H1 (cell line): Measurements from ENCODE around the gene PMF1. TPM values are rescaled to one million over a fixed set of nuclear protein-coding genes. Genes with fewer than 3 reads are reported as not detected.

ENCODE experiments used
- CTCF ChIA-PET: fragments of 300-600 bp; sonication (Branson Sonifier 250); formaldehyde crosslinking; loops from one replicate; lab custom pipeline; 2021; ENCODE audit not compliant: partially characterized antibody; lab: Charles Lee
- POLR2A ChIA-PET: fragments of 300-600 bp; sonication (Branson Sonifier 250); formaldehyde crosslinking; loops from one replicate; lab custom pipeline; 2021; ENCODE audit warnings: inconsistent platforms; ENCODE audit not compliant: partially characterized antibody; lab: Charles Lee
- DNase-seq, 2 experiments: peaks; one replicate each; pipeline versions ENCODE4 v3.0.0 to v3.0.0-alpha.2; 2010 to 2022; ENCODE audit warnings: low spot score in 2 of 2, low read depth in 1 of 2, mixed read lengths in 1 of 2
- FAIRE-seq: peaks from 2 replicates; lab custom pipeline; 2011; peaks lifted over from hg19 to GRCh38; lab: Jason Lieb, UNC
- H2AFZ ChIP-seq: 2 replicates; pipeline ENCODE4 v1.8.1; 2012; ENCODE audit warnings: low read length, inconsistent platforms
- H2AK5ac ChIP-seq: 2 replicates; pipeline ENCODE4 v1.6.1; 2013; ENCODE audit warnings: low read depth, low read length
- H2BK120ac ChIP-seq: replicated peaks from 2 replicates; pipeline ENCODE3; 2013; ENCODE audit warnings: low read depth, low read length, inconsistent platforms
- H2BK12ac ChIP-seq: 2 replicates; pipeline ENCODE4 v1.6.1; 2013; ENCODE audit warnings: low read depth, low read length
- H2BK15ac ChIP-seq: 2 replicates; pipeline ENCODE4 v1.6.1; 2013; ENCODE audit warnings: low read length
- H2BK20ac ChIP-seq: 2 replicates; pipeline ENCODE4 v1.6.1; 2013; ENCODE audit warnings: low read length
- H2BK5ac ChIP-seq: 2 replicates; pipeline ENCODE4 v1.6.1; 2013; ENCODE audit warnings: low read depth, low read length
- H3K14ac ChIP-seq: 2 replicates; pipeline ENCODE4 v1.6.1; 2013; ENCODE audit warnings: inconsistent platforms; ENCODE audit not compliant: insufficient read length
- H3K18ac ChIP-seq: 2 replicates; pipeline ENCODE4 v1.6.1; 2013; ENCODE audit warnings: low read length; ENCODE audit errors: extremely low read depth
- H3K23ac ChIP-seq: 2 replicates; pipeline ENCODE4 v1.6.1; 2013; ENCODE audit warnings: inconsistent platforms; ENCODE audit not compliant: insufficient read length
- H3K23me2 ChIP-seq: 2 replicates; pipeline ENCODE4 v1.6.1; 2013; ENCODE audit warnings: low read depth, low read length
- H3K27ac ChIP-seq: 2 replicates; pipeline ENCODE4 v1.6.1; 2011; ENCODE audit warnings: low read depth, low read length, inconsistent platforms
- H3K27me3 ChIP-seq, 4 experiments: replicated peaks in 1 of 4; 1 replicate in 1 of 4; 2 replicates in 3 of 4; pipeline versions ENCODE4 v1.6.1 to v1.8.1; 2011 to 2013; ENCODE audit warnings: low read length in 3 of 4, mild to moderate bottlenecking in 3 of 4, inconsistent platforms in 2 of 4, mixed read lengths in 2 of 4, moderate library complexity in 1 of 4; ENCODE audit not compliant: control insufficient read depth in 3 of 4, insufficient read depth in 3 of 4; ENCODE audit errors: extremely low read depth in 1 of 4
- H3K36me3 ChIP-seq, 4 experiments: 2 replicates each; pipeline versions ENCODE4 v1.6.1 to v1.8.1; 2011 to 2013; ENCODE audit warnings: mild to moderate bottlenecking in 4 of 4, low read length in 3 of 4, moderate library complexity in 2 of 4, control low read depth in 1 of 4, inconsistent platforms in 1 of 4; ENCODE audit not compliant: insufficient read depth in 4 of 4, control insufficient read depth in 2 of 4
- H3K4ac ChIP-seq: replicated peaks from 2 replicates; pipeline ENCODE3; 2013; ENCODE audit warnings: low read length, low read depth, mixed read lengths, inconsistent platforms; ENCODE audit not compliant: insufficient read length
- H3K4me1 ChIP-seq, 4 experiments: replicated peaks in 1 of 4; 1 replicate in 1 of 4; 2 replicates in 3 of 4; pipeline versions ENCODE4 v1.6.1 to v1.8.1; 2011 to 2013; ENCODE audit warnings: low read length in 3 of 4, inconsistent platforms in 2 of 4, mixed read lengths in 1 of 4; ENCODE audit not compliant: insufficient read depth in 4 of 4, control insufficient read depth in 3 of 4
- H3K4me2 ChIP-seq, 2 experiments: 2 replicates each; pipeline versions ENCODE4 v1.6.1 to v1.8.1; 2011 to 2013; ENCODE audit warnings: low read depth in 2 of 2, low read length in 2 of 2, control low read depth in 1 of 2, inconsistent platforms in 1 of 2, mild to moderate bottlenecking in 1 of 2; ENCODE audit not compliant: insufficient read depth in 1 of 2
- H3K4me3 ChIP-seq, 4 experiments: fragments of 200-600, 300-600 bp in 1 of 4; sonication (generic), shearing (Covaris generic), sonication (Bioruptor Twin) in 1 of 4; 2 replicates each; pipeline versions ENCODE4 v1.5.1 to v1.8.1; 2011 to 2016; ENCODE audit warnings: low read length in 4 of 4, low read depth in 3 of 4, control low read depth in 2 of 4, inconsistent platforms in 2 of 4, mild to moderate bottlenecking in 2 of 4, mixed read lengths in 1 of 4, moderate library complexity in 1 of 4; ENCODE audit not compliant: insufficient read depth in 2 of 4; ENCODE audit errors: extremely low read depth in 1 of 4
- H3K56ac ChIP-seq: replicated peaks from 2 replicates; pipeline ENCODE3; 2013; ENCODE audit warnings: low read depth, mild to moderate bottlenecking, mixed read lengths, low read length, inconsistent platforms; ENCODE audit not compliant: insufficient read length
- H3K79me1 ChIP-seq: 2 replicates; pipeline ENCODE4 v1.6.1; 2013; ENCODE audit warnings: low read depth, low read length, control low read depth
- H3K79me2 ChIP-seq, 2 experiments: 2 replicates each; pipeline versions ENCODE4 v1.6.1 to v1.8.1; 2012 to 2013; ENCODE audit warnings: low read length in 2 of 2, mild to moderate bottlenecking in 2 of 2, inconsistent platforms in 1 of 2; ENCODE audit not compliant: insufficient read depth in 2 of 2, control insufficient read depth in 1 of 2
- H3K9ac ChIP-seq, 4 experiments: replicated peaks in 1 of 4; 1 replicate in 1 of 4; 2 replicates in 3 of 4; pipeline versions ENCODE4 v1.6.1 to v1.8.1; 2011 to 2013; ENCODE audit warnings: low read depth in 3 of 4, low read length in 3 of 4, control low read depth in 2 of 4, mild to moderate bottlenecking in 2 of 4, moderate library complexity in 2 of 4, inconsistent platforms in 1 of 4; ENCODE audit errors: extremely low read depth in 1 of 4
- H3K9me3 ChIP-seq, 2 experiments: 2 replicates each; pipeline versions ENCODE4 v1.6.1 to v1.8.1; 2012 to 2013; ENCODE audit warnings: mild to moderate bottlenecking in 2 of 2, moderate library complexity in 2 of 2, control low read depth in 1 of 2, inconsistent platforms in 1 of 2, low read depth in 1 of 2, low read length in 1 of 2, mixed read lengths in 1 of 2; ENCODE audit not compliant: insufficient read depth in 2 of 2
- H4K20me1 ChIP-seq, 2 experiments: replicated peaks in 1 of 2; 2 replicates each; pipeline versions ENCODE3 to v1.8.1; 2011 to 2013; ENCODE audit warnings: inconsistent platforms in 2 of 2, low read length in 2 of 2, mild to moderate bottlenecking in 1 of 2; ENCODE audit not compliant: insufficient read depth in 2 of 2, control insufficient read depth in 1 of 2
- H4K5ac ChIP-seq: 2 replicates; pipeline ENCODE4 v1.6.1; 2013; ENCODE audit warnings: low read length, low read depth, mixed read lengths, inconsistent platforms; ENCODE audit not compliant: insufficient read length
- H4K8ac ChIP-seq: 2 replicates; pipeline ENCODE4 v1.8.0; 2013; ENCODE audit warnings: mild to moderate bottlenecking, moderate library complexity, low read length, inconsistent platforms; ENCODE audit not compliant: insufficient read depth; ENCODE audit errors: extremely low read depth
- H4K91ac ChIP-seq: replicated peaks from 2 replicates; pipeline ENCODE3; 2013; ENCODE audit warnings: low read length, mixed read lengths, inconsistent platforms; ENCODE audit not compliant: insufficient read length
- BRCA1 ChIP-seq: IDR thresholded peaks from 2 replicates; pipeline ENCODE4 v1.6.1; 2012; ENCODE audit warnings: low read depth, low read length, improper control_type of control experiment
- CHD1 ChIP-seq: IDR thresholded peaks from 2 replicates; pipeline ENCODE4 v1.6.1; 2012; ENCODE audit warnings: low read depth, low read length, improper control_type of control experiment
- EGR1 ChIP-seq: IDR thresholded peaks from 2 replicates; pipeline ENCODE4 v1.6.1; 2011; ENCODE audit warnings: low read depth, low read length, borderline replicate concordance
- KDM1A ChIP-seq: fragments of 200-600, 300-600 bp; sonication (generic); IDR thresholded peaks from 2 replicates; pipeline ENCODE4 v1.7.1; 2016; ENCODE audit warnings: mild to moderate bottlenecking, low read length, borderline replicate concordance
- WGBS, 2 experiments: shearing (Covaris generic) in 1 of 2; methylation state at CpG; one replicate each; pipeline versions ENCODE4 v1.1.6 to v1.1.7; 2013 to 2015; ENCODE audit warnings: low lambda C conversion rate in 2 of 2, mixed read lengths in 2 of 2, inconsistent platforms in 1 of 2, low coverage in 1 of 2, missing lambda C conversion rate in 1 of 2; ENCODE audit not compliant: insufficient replicate concordance in 2 of 2, insufficient coverage in 1 of 2, insufficient read length in 1 of 2; ENCODE audit errors: extremely low coverage in 1 of 2, missing lambda C conversion rate in 1 of 2; 5-methylcytosine and 5-hydroxymethylcytosine counted together
- polyA plus RNA-seq, 7 experiments: library from polyadenylated mRNA; depleted of rRNA in 3 of 7; stranded (reverse) in 5 of 7; unstranded in 2 of 7; fragments of >200 nt in 5 of 7; fragments of 200-250 nt in 2 of 7; gene quantifications; 1 replicate in 5 of 7; 2 replicates in 1 of 7; 4 replicates in 1 of 7; pipeline versions ENCODE4 v1.2.1 to v1.2.3, GENCODE V29; 2011 to 2013; ENCODE audit warnings: missing spikeins in 2 of 7, mixed read lengths in 2 of 7
- total RNA-seq: library from RNA; stranded (reverse); fragmentation: NEBNext Ultra II Directional; extraction: Animal tissue kit (Norgen Biotek cat#: 25700); gene quantifications from 2 replicates; pipeline ENCODE4 v1.2.1, GENCODE V29; 2021

The PMF1 gene
- total and polyA plus RNA-seq, 2 of the 8 experiments (the other 6 are each of a cell fraction or from before 2014, with no cell fraction given) = 113 to 296 TPM

GRCh38 chr1:156286061-156286460 is 73.3 kb downstream of the PMF1 start:
- Histone ChIP-seq H4K20me1 (peaks cover 0 to 4% of the 10 kb centered on the region in 2 experiments), H3K9ac (no peak overlapping the region), H3K9me3 (no peaks in the 10 kb centered on the region), H2BK20ac (no peak overlapping the region), H2BK12ac (no peak overlapping the region), H3K27ac (no peak overlapping the region), H2AFZ (no peak overlapping the region), H3K4me3 (no peak overlapping the region), H2AK5ac (no peak overlapping the region), H3K4me2 (no peak overlapping the region), H2BK5ac (no peak overlapping the region), H3K4ac (no peak overlapping the region), H3K23ac (no peak overlapping the region), H4K5ac (no peak overlapping the region), H3K23me2 (peaks cover 13% of the 10 kb centered on the region), H3K18ac (no peak overlapping the region), H2BK120ac (no peak overlapping the region), H3K4me1 (peaks cover 0 to 9% (median 3%) of the 10 kb centered on the region in 4 experiments; a peak in 2 of 7 replicates), H3K56ac (no peak overlapping the region), H3K36me3 (no peaks in the 10 kb centered on the region), H4K8ac (no peak overlapping the region), H2BK15ac (no peak overlapping the region), H3K14ac (no peak overlapping the region), H3K79me2 (peaks cover 9 to 12% of the 10 kb centered on the region in 2 experiments), H4K91ac (no peak overlapping the region), H3K27me3 (no peaks in the 10 kb centered on the region), H3K79me1 (0 out of 2 replicates have a peak, but pooled peaks cover 2% of the 10 kb centered on the region)
- TF ChIP-seq KDM1A (no peak), BRCA1 (no peak), EGR1 (no peak), CHD1 (no peak)
- CTCF ChIA-PET = interaction anchor here (0.6 to 1.0 kb wide), 2 partner anchors 40 to 300 kb away, joined by 3 read pairs; no protein-coding TSS in a partner anchor
- DNase-seq (no peak), FAIRE-seq (no peak)
- 94% methylated on average over 8 of the region's 8 CpGs; no CpG with 5 or more reads in 1 of the 2 experiments for WGBS, 2 experiments
- POLR2A ChIA-PET = interaction anchor here (1.0 to 17.4 kb wide), 5 partner anchors 15 to 73 kb away, joined by 3 to 221 read pairs (median 3); partner anchors contain the start of genes GLMP, PMF1 and VHLL
